NCI-H524 (cell line): Measurements from ENCODE around the gene KRI1.
"Not testable (repeated sequence)": the region's sequence is repeated elsewhere in the genome, so short reads cannot be mapped to it uniquely, and the experiment has no call there.

Source experiments
- DNase-seq, 2 experiments: peaks; one replicate each; lab custom pipeline; 2025; lab: John Stamatoyannopoulos, UW

KRI1 gene

DNA sequence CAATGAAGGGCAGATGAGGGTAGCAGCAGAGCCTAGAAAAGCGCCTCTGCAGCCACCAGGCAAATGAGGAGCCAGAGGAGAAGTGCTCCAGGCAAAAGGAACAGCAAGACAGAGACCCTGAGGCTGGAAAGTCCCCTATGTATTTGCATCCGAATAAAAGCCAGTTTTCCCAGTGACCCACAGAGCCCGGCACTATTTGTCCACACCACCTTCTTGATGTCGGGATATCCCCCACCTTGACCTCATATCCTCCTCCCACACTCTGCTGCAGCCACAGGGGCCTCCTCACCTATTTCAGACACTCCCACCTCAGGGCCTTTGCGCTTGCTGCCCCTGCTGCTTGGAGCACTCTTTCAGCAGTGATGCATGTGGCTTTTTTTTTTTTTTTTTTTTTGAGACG lies 15.5 kb downstream of the KRI1 start:
- no peak for DNase-seq

- no peak for DNase-seq
These were observed 16.1 kb downstream of the KRI1 start for GRCh38 chr19:10549733-10550132.

- DNase-seq: no peak
These were observed 17.0 kb downstream of the KRI1 start for GRCh38 chr19:10548746-10549276.

DNA sequence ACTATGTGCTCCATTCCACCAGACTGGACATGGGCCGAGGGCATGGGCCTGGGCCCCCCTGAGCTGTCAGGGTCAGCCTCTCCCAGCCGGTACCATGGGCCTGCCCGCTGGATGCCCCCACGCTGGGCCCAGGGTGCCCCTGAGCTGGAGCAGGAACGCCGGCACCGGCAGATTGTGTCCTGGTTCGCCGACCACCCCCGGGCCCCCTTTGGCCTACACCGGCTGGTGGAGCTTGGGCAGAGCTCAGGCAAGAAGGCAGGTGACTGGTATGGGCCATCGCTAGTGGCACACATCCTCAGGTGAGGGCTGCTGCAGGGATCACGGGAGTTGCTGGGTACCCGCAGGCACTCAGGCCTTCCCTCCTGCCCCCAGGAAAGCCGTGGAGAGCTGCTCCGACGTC lies 19.0 kb downstream of the KRI1 start:
- no peak for DNase-seq

- DNase-seq: no peak
These were observed 21.0 kb downstream of the KRI1 start for GRCh38 chr19:10544753-10545251.

- no peak for DNase-seq
These were observed 21.5 kb downstream of the KRI1 start for GRCh38 chr19:10544242-10544752.

GRCh38 chr19:10543420-10544241 lies 22.2 kb downstream of the KRI1 start, which contains the start of gene ATG4D:
TSS of gene ATG4D (plus strand) at chr19:10543904. CDS start at chr19:10544091, 187 bp downstream.
- peak; percentile 49 to 68 for DNase-seq

DNA sequence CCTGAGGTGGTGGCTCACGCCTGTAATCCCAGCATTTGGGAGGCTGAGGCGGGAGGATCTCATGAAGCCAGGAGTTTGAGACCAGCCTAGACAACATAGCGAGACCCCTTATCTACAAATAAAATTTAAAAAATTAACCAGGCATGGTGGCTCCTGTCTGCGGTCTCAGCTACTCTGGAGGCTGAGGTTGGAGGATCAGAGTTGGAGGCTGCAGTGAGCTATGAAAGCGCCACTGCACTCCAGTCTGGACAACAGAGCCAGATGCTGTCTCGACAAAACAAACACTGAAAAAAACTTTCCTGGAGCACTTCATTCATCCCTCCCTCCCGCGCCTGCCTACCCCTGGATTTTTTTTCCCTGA lies 22.8 kb downstream of the KRI1 start:
- no peak for DNase-seq

DNA sequence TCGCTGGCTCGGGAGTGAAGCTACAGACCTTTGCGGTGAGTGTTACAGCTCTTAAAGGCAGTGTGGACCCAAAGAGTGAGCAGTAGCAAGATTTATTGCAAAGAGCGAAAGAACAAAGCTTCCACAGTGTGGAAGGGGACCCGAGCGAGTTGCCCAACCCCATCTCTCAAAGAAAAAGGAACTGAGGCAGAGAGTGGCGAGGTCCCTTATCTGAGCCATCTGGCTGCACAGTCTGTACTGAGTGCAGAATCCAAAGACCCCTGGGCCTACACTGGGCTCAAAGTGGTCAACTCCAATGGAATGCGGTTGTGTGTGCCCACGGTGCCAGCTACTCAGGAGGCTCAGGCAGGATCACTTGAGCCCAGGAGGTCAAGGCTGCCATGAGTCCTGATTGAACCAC lies 26.8 kb downstream of the KRI1 start:
- DNase-seq: not testable (repeated sequence)

DNA sequence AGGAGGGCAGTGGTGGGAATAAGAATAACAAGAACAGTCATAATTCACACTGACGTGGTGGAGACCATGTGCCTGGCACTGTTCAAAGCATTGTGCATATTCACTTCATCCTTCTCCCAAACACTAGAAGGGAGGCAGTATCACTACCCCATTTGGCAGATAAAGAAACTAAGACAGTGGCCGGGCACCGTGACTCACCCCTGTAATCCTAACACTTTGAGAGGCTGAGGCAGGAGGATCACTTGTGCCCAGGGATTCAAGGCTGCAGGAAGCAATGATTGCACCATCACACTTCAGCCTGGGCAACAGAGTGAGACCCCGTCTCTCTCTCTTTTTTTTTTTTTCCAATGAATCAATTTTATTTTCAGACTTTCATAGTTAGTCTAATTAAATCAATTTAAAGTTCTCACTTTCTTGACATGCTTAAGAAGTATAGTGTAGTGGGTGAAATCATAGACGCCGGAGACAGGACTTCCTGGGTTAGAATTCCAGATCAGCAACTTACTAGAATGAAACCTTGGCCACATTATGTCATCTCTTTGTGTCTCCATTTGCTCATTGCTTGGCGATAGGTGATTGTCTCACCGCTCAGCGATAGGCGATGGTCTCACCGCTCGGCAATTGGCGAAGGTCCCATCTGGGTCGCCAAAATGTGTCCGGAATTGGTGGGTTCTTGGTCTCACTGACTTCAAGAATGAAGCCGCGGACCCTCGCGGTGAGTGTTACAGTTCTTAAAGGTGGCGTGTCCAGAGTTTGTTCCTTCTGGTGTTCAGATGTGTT lies 27.4 kb downstream of the KRI1 start:
- DNase-seq: no peak

- no peak for DNase-seq
These were observed 28.1 kb downstream of the KRI1 start for GRCh38 chr19:10537668-10538067.

DNA sequence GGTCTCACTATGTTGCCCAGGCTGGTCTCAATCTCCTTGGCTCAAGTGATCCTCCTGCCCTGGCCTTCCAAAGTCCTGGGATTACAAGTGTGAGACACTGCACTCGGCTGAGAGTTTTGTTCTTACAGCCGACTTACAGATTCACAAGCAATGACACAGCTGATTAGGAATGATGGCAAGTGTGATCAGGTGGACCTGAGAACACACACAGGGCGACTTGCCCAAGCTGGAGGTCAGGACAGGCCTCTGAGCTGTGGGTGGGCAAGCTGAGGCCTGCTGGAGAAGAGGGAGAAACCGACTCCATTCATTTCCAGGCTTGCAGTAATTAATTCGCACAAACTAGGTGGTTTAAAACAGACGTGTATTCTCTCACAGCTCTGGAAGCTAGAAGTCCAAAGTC lies 30.2 kb downstream of the KRI1 start:
- no peak for DNase-seq

DNA sequence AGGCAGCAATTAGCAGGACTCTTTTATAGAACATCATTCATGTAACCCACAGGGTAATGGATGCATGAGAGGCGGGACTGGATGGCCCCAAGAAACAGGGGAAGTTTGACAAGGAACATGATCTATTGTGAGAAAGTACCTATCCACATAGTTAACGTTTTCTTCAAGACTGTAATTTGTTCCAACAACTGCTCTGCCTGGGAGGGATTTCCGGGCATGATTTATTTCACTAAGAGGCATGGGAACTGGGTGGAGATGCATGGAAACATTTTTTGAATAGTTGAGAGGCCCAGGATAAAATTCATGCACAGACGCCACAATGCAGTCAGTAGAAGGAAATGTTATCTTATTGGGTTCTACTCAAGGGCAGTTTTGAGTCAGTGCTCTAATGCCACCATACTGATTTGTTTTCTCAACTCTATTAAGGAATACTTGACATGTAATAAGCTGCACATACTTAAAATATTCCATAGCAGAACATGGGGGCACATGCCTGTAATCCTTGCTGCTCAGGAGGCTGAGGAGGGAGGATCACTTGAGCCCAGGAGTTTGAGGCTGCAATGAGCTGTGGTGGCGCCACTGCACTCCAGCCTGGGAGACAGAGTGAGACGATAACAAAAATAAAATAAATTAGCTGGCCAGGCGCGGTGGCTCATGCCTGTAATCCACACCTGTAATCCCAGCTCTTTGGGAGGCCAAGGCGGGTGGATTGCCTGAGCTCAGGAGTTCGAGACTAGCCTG lies 32.0 kb downstream of the KRI1 start:
- no peak for DNase-seq

DNA sequence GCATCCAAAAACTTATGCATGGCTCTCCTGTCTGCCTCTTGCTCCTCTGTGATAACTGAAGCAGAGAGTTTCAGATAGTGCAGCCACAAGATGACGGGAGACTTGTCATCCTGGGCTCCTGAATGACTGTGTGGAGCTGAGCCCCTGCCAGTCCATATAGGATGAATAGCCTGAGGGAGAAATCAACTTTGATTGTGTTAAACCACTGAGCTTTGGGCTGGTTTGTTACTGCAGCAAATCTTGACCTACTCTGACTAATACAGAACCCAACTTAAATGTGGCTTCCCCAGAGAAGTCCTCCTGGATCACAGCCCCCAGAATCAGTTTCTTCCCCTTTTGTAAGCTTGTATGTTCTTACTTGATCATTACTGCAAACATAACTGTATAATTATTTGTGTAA lies 33.4 kb downstream of the KRI1 start:
- no peak for DNase-seq

GRCh38 chr19:10526887-10527286 lies 38.9 kb downstream of the KRI1 start:
- DNase-seq: not testable (repeated sequence)

DNA sequence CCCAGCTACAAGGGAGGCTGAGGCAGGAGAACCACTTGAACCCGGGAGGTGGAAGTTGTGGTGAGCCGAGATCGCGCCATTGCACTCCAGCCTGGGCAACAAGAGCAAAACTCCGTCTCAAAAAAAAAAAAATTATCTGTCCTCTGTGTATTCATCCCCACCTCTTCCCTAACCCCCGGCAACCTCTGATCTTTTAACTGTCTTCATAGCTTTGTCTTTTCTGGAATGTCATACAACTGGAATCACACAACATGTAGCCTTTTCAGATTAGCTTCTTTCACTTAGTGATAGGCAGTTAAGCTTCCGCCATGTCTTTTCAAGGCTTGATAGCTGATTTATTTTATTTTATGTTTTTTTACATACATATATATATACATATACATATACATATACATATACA lies 40.2 kb downstream of the KRI1 start:
- DNase-seq: no peak

DNA sequence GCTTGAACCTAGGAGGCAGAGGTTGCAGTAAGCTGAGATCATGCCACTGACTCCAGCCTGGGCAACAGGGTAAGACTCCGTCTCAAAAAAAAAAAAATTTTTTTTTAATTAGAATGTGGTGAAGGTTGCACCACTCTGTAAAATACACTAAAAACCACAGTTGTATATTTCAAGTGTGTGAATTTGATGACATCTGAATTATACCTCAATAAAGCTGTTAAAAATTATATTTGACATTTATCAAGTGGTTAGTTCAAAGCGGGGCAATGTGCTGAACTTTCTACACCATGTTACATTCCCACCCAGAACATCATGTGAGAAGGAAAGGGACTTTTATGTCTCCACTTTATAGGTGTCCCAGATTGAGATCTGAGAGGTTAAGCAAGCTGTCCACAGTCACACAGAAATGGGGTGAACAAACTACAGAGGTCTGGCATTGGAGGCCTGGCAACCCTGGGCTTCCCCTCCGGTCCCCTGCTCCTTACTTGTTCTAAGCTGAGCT lies 42.6 kb downstream of the KRI1 start:
- no peak for DNase-seq

DNA sequence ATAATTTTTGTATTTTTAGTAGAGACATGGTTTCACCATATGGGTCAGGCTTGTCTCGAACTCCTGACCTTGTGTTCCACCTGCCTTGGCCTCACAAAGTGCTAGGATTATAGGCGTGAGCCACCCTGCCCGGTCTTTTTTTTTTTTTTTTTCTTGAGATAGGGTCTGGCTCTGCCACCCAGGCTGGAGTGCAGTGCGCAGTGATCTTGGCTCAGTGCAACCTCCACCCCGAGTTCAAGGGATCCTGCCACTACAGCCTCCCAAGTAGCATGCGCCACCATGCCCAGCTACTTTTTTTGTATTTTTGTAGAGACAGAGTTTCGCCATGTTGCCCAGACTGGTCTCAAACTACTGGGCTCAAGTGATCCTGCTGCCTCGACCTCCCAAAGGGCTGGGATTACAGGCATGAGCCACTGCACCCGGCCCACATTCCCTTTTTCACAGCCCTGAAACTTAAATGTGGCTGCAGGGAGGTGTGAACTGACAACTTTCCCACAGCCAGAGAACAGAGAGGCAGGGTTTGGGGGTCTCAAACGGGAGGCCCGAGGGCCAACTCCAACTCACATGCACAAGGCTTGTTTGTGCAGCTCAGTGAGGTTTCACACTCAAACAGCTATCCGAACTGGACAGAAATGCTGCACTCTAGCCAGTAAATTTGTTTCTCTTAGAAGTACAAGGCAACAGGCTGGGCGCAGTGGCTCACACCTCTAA lies 44.2 kb downstream of the KRI1 start:
- DNase-seq: no peak

DNA sequence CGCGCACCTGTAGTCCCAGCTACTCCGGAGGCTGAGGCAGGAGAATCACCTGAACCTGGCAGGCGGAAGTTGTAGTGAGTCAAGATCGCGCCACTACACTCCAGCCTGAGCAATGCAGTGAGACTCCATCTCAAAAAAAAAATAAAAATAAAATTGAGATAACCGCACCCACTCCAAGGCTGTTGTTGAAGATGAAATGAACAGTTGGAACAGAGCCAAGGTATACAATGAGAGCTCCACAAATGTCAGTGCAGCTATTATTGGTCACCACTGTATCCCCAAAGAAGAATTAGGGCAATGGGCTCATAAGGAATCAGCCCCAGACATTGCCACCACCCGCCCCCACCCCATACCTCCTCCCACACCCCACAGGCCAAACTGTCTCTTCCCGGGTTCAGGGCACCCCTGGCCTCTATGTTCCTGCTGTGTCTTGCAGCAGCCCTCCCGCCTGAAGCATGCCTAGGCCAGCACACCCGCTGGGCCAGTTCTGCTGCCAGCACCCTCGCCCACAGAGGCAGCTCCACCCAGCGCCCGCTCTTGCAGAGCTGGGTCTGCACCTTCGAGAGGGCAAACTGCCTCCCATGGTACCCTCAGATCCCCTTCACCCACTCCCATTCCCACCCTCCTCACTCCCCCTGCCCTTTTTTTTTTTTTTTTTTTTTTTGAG lies 45.0 kb downstream of the KRI1 start:
- no peak for DNase-seq

DNA sequence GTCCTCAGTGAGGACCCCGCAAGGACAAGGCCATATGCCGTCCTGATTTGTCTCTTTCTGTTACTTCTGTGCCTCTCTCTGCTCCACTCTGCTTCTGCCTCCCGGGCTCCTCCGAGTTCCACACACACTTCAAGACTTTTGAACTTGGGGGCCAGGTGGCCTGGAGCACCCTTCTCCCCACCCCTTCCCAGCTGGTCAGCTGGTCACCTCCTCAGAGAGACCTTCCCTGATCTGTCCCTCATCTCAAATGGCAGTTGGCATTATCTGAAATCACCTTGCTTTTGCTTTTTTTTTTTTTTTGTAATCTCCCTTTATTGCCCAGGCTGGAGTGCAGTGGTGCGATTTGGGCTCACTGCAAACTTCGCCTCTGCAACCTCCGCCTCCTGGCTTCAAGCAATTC lies 46.4 kb downstream of the KRI1 start:
- no peak for DNase-seq
